DOHH2 (cell line): ENCODE results near the gene TFF2.

Source experiments
- EZH2phosphoT487 ChIP-seq: fragments of 200-600 bp; sonication (generic); IDR thresholded peaks from 2 replicates; pipeline ENCODE4 v1.6.1; 2017; ENCODE audit warnings: borderline replicate concordance, mild to moderate bottlenecking, antibody characterized with exemption, low read length, moderate library complexity, mixed read lengths
- TF ChIP-seq, protein P1 (sequence below): fragments of 200-600 bp; sonication (generic); IDR thresholded peaks from one replicate; pipeline ENCODE4 v1.5.1; 2014; ENCODE audit warnings: antibody characterized with exemption, mild to moderate bottlenecking, low read depth, low read length; ENCODE audit not compliant: poor library complexity, severe bottlenecking

- TF ChIP-seq, protein P1, sequence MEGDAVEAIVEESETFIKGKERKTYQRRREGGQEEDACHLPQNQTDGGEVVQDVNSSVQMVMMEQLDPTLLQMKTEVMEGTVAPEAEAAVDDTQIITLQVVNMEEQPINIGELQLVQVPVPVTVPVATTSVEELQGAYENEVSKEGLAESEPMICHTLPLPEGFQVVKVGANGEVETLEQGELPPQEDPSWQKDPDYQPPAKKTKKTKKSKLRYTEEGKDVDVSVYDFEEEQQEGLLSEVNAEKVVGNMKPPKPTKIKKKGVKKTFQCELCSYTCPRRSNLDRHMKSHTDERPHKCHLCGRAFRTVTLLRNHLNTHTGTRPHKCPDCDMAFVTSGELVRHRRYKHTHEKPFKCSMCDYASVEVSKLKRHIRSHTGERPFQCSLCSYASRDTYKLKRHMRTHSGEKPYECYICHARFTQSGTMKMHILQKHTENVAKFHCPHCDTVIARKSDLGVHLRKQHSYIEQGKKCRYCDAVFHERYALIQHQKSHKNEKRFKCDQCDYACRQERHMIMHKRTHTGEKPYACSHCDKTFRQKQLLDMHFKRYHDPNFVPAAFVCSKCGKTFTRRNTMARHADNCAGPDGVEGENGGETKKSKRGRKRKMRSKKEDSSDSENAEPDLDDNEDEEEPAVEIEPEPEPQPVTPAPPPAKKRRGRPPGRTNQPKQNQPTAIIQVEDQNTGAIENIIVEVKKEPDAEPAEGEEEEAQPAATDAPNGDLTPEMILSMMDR, result no peak
- TF ChIP-seq EZH2phosphoT487, result no peak
Observed at GRCh38 chr21:42343101-42343500, 7.7 kb downstream of the TFF2 start.
